ENCODE measurements around the gene LTB.

LTB gene

GRCh38 chr6:31582230-31582643, at the start of gene LTB:
Gene LTB (minus strand): TSS chr6:31582424. CDS start chr6:31582417, 7 bp downstream.
- no peak for TF ChIP-seq TSHZ2 (CRISPR knock-in tag; IDR thresholded peaks at IDR 0.05)
- TF ChIP-seq CREB5 (CRISPR knock-in tag; IDR thresholded peaks at IDR 0.05; ENCODE audit: low read depth), result no peak
- no peak for TF ChIP-seq ZNF8 (CRISPR knock-in tag; IDR thresholded peaks at IDR 0.05)
- no peak for TF ChIP-seq ZC3H10 (CRISPR knock-in tag; IDR thresholded peaks at IDR 0.05)
- TF ChIP-seq TCF4 (CRISPR knock-in tag; IDR thresholded peaks at IDR 0.05; ENCODE audit: borderline replicate concordance), result no peak
- no peak for TF ChIP-seq ISL1 (CRISPR knock-in tag; IDR thresholded peaks at IDR 0.05)
- no peak for TF ChIP-seq ZNF70 (CRISPR knock-in tag; IDR thresholded peaks at IDR 0.05)
- no peak for TF ChIP-seq BACH2 (CRISPR knock-in tag; IDR thresholded peaks at IDR 0.05; ENCODE audit: borderline replicate concordance)
- no peak for TF ChIP-seq ZFP30 (CRISPR knock-in tag; IDR thresholded peaks at IDR 0.05)
- no peak for ATAC-seq

GRCh38 chr6:31631681-31632278, 49.6 kb upstream of the LTB start:
- no peak for TF ChIP-seq BACH2 (CRISPR knock-in tag; IDR thresholded peaks at IDR 0.05; ENCODE audit: borderline replicate concordance)
- no peak for TF ChIP-seq ESRRG (CRISPR knock-in tag; IDR thresholded peaks at IDR 0.05)
- no peak for TF ChIP-seq PPARA (CRISPR knock-in tag; IDR thresholded peaks at IDR 0.05; ENCODE audit: borderline replicate concordance)
- no peak for TF ChIP-seq ISL1 (CRISPR knock-in tag; IDR thresholded peaks at IDR 0.05)
- no peak for TF ChIP-seq TCF4 (CRISPR knock-in tag; IDR thresholded peaks at IDR 0.05; ENCODE audit: borderline replicate concordance)
- no peak for TF ChIP-seq CREB5 (CRISPR knock-in tag; IDR thresholded peaks at IDR 0.05; ENCODE audit: low read depth)
- no peak for TF ChIP-seq SNAI2 (CRISPR knock-in tag; IDR thresholded peaks at IDR 0.05)
- TF ChIP-seq ZNF8 (CRISPR knock-in tag; IDR thresholded peaks at IDR 0.05), result no peak
- no peak for ATAC-seq

- no peak for TF ChIP-seq OSR1 (CRISPR knock-in tag; IDR thresholded peaks at IDR 0.05)
- TF ChIP-seq ESRRG (CRISPR knock-in tag; IDR thresholded peaks at IDR 0.05), result no peak
- TF ChIP-seq ZFP30 (CRISPR knock-in tag; IDR thresholded peaks at IDR 0.05), result no peak
- no peak for TF ChIP-seq CSRNP3 (CRISPR knock-in tag; IDR thresholded peaks at IDR 0.05)
- no peak for TF ChIP-seq ZNF70 (CRISPR knock-in tag; IDR thresholded peaks at IDR 0.05)
- TF ChIP-seq ARNTL (CRISPR knock-in tag; IDR thresholded peaks at IDR 0.05; ENCODE audit: borderline replicate concordance, low read depth), result no peak
- no peak for TF ChIP-seq CREB5 (CRISPR knock-in tag; IDR thresholded peaks at IDR 0.05; ENCODE audit: low read depth)
- TF ChIP-seq BACH2 (CRISPR knock-in tag; IDR thresholded peaks at IDR 0.05; ENCODE audit: borderline replicate concordance), result no peak
- TF ChIP-seq PPARA (CRISPR knock-in tag; IDR thresholded peaks at IDR 0.05; ENCODE audit: borderline replicate concordance), result no peak
- no peak for ATAC-seq
Observed at GRCh38 chr6:31631209-31631608, 49.0 kb upstream of the LTB start.

GRCh38 chr6:31630177-31630934, 48.1 kb upstream of the LTB start:
- no peak for ATAC-seq
- TF ChIP-seq PATZ1 (CRISPR knock-in tag; IDR thresholded peaks at IDR 0.05; ENCODE audit: borderline replicate concordance) (no peak), PPARA (CRISPR knock-in tag; IDR thresholded peaks at IDR 0.05; ENCODE audit: borderline replicate concordance) (no peak), TCF4 (CRISPR knock-in tag; IDR thresholded peaks at IDR 0.05; ENCODE audit: borderline replicate concordance) (no peak), ZFP30 (CRISPR knock-in tag; IDR thresholded peaks at IDR 0.05) (no peak), RARB (CRISPR knock-in tag; IDR thresholded peaks at IDR 0.05) (no peak), ZNF8 (CRISPR knock-in tag; IDR thresholded peaks at IDR 0.05) (no peak), ZC3H10 (CRISPR knock-in tag; IDR thresholded peaks at IDR 0.05) (no peak), TOX (CRISPR knock-in tag; IDR thresholded peaks at IDR 0.05; ENCODE audit: borderline replicate concordance) (no peak), POU6F1 (CRISPR knock-in tag; IDR thresholded peaks at IDR 0.05; ENCODE audit: borderline replicate concordance, low read depth) (no peak)
